SK-N-SH (cell line): ENCODE measurements around the gene AKAP8. TPM values are rescaled to one million over a fixed set of nuclear protein-coding genes. Genes with fewer than 3 reads are reported as not detected.
A peak's percentile ranks its signal among the peaks of the same experiment; 100 is the strongest.

Experiments
- CTCF ChIA-PET: fragments of 300-600, 350-600 bp; formaldehyde crosslinking; extraction: SDS; loops from one replicate; lab custom pipeline; 2021; lab: Yijun Ruan, JAX
- POLR2A ChIA-PET: fragments of 350-600 bp; sonication (Branson Sonifier 250); formaldehyde crosslinking; extraction: SDS; loops from one replicate; lab custom pipeline; 2020; ENCODE audit warnings: antibody characterized with exemption, inconsistent platforms; lab: Yijun Ruan, JAX
- DNase-seq: peaks from one replicate; pipeline ENCODE4 v3.0.0; 2012
- H2AFZ ChIP-seq: fragments of 200-600 bp; sonication (generic); 2 replicates; pipeline ENCODE4 v1.8.1; 2016; ENCODE audit warnings: antibody characterized with exemption, mild to moderate bottlenecking, low read depth
- H3F3A ChIP-seq: fragments of 200-600 bp; sonication (generic); replicated peaks from 2 replicates; pipeline ENCODE3; 2016; ENCODE audit warnings: antibody characterized with exemption, mild to moderate bottlenecking; ENCODE audit not compliant: insufficient read depth
- H3K27ac ChIP-seq, 2 experiments: fragments of 200-500 bp in 1 of 2; fragments of 200-600 bp in 1 of 2; sonication (Bioruptor generic) in 1 of 2; sonication (generic), shearing (Covaris generic) in 1 of 2; 2 replicates each; pipeline versions ENCODE4 v1.5.1 to v1.6.1; 2014 to 2016; ENCODE audit warnings: low read depth in 2 of 2, inconsistent platforms in 1 of 2, low read length in 1 of 2, mild to moderate bottlenecking in 1 of 2, mixed read lengths in 1 of 2
- H3K27me3 ChIP-seq: fragments of 200-600 bp; sonication (generic), shearing (Covaris generic); 2 replicates; pipeline ENCODE4 v1.6.1; 2016; ENCODE audit warnings: mixed run types; ENCODE audit not compliant: insufficient read depth
- H3K36me3 ChIP-seq, 2 experiments: fragments of 200-500 bp in 1 of 2; fragments of 200-600 bp in 1 of 2; sonication (Bioruptor generic) in 1 of 2; sonication (generic) in 1 of 2; replicated peaks in 1 of 2; 2 replicates each; pipeline versions ENCODE3 to v1.5.1; 2014 to 2016; ENCODE audit warnings: low read length in 1 of 2, mild to moderate bottlenecking in 1 of 2; ENCODE audit not compliant: insufficient read depth in 2 of 2, control insufficient read depth in 1 of 2
- H3K4me1 ChIP-seq, 2 experiments: fragments of 200-500 bp in 1 of 2; fragments of 200-600 bp in 1 of 2; sonication (Bioruptor generic) in 1 of 2; sonication (generic), shearing (Covaris generic) in 1 of 2; 2 replicates each; pipeline versions ENCODE4 v1.5.1 to v1.6.1; 2014 to 2016; ENCODE audit warnings: low read depth in 1 of 2, low read length in 1 of 2, mixed run types in 1 of 2; ENCODE audit not compliant: insufficient read depth in 2 of 2, control insufficient read depth in 1 of 2
- H3K4me2 ChIP-seq: fragments of 200-600 bp; sonication (generic), shearing (Covaris generic); 2 replicates; pipeline ENCODE4 v1.6.1; 2017; ENCODE audit warnings: mixed run types
- H3K4me3 ChIP-seq, 2 experiments: fragments of 200-500 bp in 1 of 2; fragments of 200-600 bp in 1 of 2; sonication (Bioruptor generic) in 1 of 2; sonication (generic), shearing (Covaris generic) in 1 of 2; 2 replicates each; pipeline versions ENCODE4 v1.5.1 to v1.8.1; 2014 to 2016; ENCODE audit warnings: low read depth in 2 of 2, inconsistent platforms in 1 of 2, low read length in 1 of 2, mild to moderate bottlenecking in 1 of 2, mixed read lengths in 1 of 2, moderate library complexity in 1 of 2
- H3K79me2 ChIP-seq: fragments of 200-600 bp; sonication (generic); 2 replicates; pipeline ENCODE4 v1.8.1; 2017; ENCODE audit warnings: mild to moderate bottlenecking; ENCODE audit not compliant: insufficient read depth
- H3K9ac ChIP-seq: fragments of 200-600 bp; sonication (generic); 2 replicates; pipeline ENCODE4 v1.6.1; 2017; ENCODE audit warnings: mixed run types
- H3K9me2 ChIP-seq: fragments of 200-600 bp; sonication (generic); 2 replicates; pipeline ENCODE4 v1.6.1; 2017; ENCODE audit warnings: mixed run types
- H3K9me3 ChIP-seq: fragments of 200-600 bp; sonication (generic); 2 replicates; pipeline ENCODE4 v1.6.1; 2017; ENCODE audit warnings: mixed run types, mild to moderate bottlenecking, moderate library complexity
- H4K20me1 ChIP-seq: fragments of 200-600 bp; sonication (generic); 2 replicates; pipeline ENCODE4 v1.6.1; 2017; ENCODE audit warnings: mild to moderate bottlenecking, mixed run types; ENCODE audit not compliant: insufficient read depth
- CHD2 ChIP-seq: fragments of 150-350 bp; IDR thresholded peaks from 2 replicates; pipeline ENCODE4 v1.6.1; 2018; ENCODE audit warnings: low read length; ENCODE audit not compliant: partially characterized antibody
- ELF1 ChIP-seq: IDR thresholded peaks from 2 replicates; pipeline ENCODE4 v1.4.0; 2012
- EP300 ChIP-seq, 2 experiments: IDR thresholded peaks; 2 replicates each; pipeline versions ENCODE4 v1.4.0 to v1.6.1; 2012; ENCODE audit warnings: borderline replicate concordance in 1 of 2, low read depth in 1 of 2, low read length in 1 of 2
- EZH2phosphoT487 ChIP-seq: fragments of 200-600 bp; sonication (generic); IDR thresholded peaks from 2 replicates; pipeline ENCODE4 v1.6.1; 2017; ENCODE audit warnings: low read depth, mixed run types, mild to moderate bottlenecking, antibody characterized with exemption, moderate library complexity, borderline replicate concordance
- FOSL2 ChIP-seq: IDR thresholded peaks from 2 replicates; pipeline ENCODE4 v1.4.0; 2012; ENCODE audit warnings: low read depth, mild to moderate bottlenecking, moderate library complexity, borderline replicate concordance
- FOXM1 ChIP-seq: IDR thresholded peaks from 2 replicates; pipeline ENCODE4 v1.4.0; 2012; ENCODE audit warnings: low read depth, mild to moderate bottlenecking
- GATA2 ChIP-seq: sonication (generic); formaldehyde crosslinking; IDR thresholded peaks from 2 replicates; pipeline ENCODE4 v1.5.0; 2020; ENCODE audit warnings: mild to moderate bottlenecking, missing genetic modification reagents
- IRF3 ChIP-seq: fragments of 150-350 bp; IDR thresholded peaks from 2 replicates; pipeline ENCODE4 v1.6.1; 2016; ENCODE audit warnings: mild to moderate bottlenecking, low read depth, low read length
- JUND ChIP-seq: IDR thresholded peaks from 2 replicates; pipeline ENCODE4 v1.4.0; 2012
- MXI1 ChIP-seq: IDR thresholded peaks from 2 replicates; pipeline ENCODE4 v1.6.1; 2012; ENCODE audit warnings: mild to moderate bottlenecking, low read depth, low read length, improper control_type of control experiment
- NRF1 ChIP-seq: IDR thresholded peaks from 2 replicates; pipeline ENCODE4 v1.6.1; 2012; ENCODE audit warnings: low read depth, mild to moderate bottlenecking, low read length
- PBX3 ChIP-seq: IDR thresholded peaks from 2 replicates; pipeline ENCODE4; 2012
- POLR2AphosphoS5 ChIP-seq: IDR thresholded peaks from 2 replicates; pipeline ENCODE4 v1.6.1; 2012; ENCODE audit warnings: low read depth, low read length
- RCOR1 ChIP-seq: fragments of 150-350 bp; IDR thresholded peaks from 2 replicates; pipeline ENCODE4 v1.6.1; 2017; ENCODE audit warnings: antibody characterized with exemption, low read length
- RFX5 ChIP-seq: IDR thresholded peaks from 2 replicates; pipeline ENCODE4 v1.6.1; 2012; ENCODE audit warnings: mild to moderate bottlenecking, improper control_type of control experiment, low read length
- RXRA ChIP-seq: IDR thresholded peaks from 2 replicates; pipeline ENCODE4 v1.4.0; 2012; ENCODE audit warnings: low read depth, mild to moderate bottlenecking, borderline replicate concordance
- SIN3A ChIP-seq: IDR thresholded peaks from 2 replicates; pipeline ENCODE4 v1.6.1; 2012; ENCODE audit warnings: low read depth, mild to moderate bottlenecking, low read length, moderate library complexity, borderline replicate concordance
- TCF12 ChIP-seq: IDR thresholded peaks from 2 replicates; pipeline ENCODE4 v1.4.0; 2012
- TEAD4 ChIP-seq: IDR thresholded peaks from 2 replicates; pipeline ENCODE4 v1.4.0; 2012; ENCODE audit warnings: mild to moderate bottlenecking, borderline replicate concordance; ENCODE audit not compliant: insufficient read depth
- USF1 ChIP-seq: IDR thresholded peaks from 2 replicates; pipeline ENCODE4 v1.4.0; 2012; ENCODE audit warnings: low read depth, borderline replicate concordance
- USF2 ChIP-seq: fragments of 150-350 bp; IDR thresholded peaks from 2 replicates; pipeline ENCODE4 v1.6.1; 2017; ENCODE audit warnings: antibody characterized with exemption, low read length, low read depth, borderline replicate concordance
- YY1 ChIP-seq: IDR thresholded peaks from 2 replicates; pipeline ENCODE4 v1.4.0; 2012; ENCODE audit warnings: low read depth, mild to moderate bottlenecking
- ZBTB33 ChIP-seq: IDR thresholded peaks from 2 replicates; pipeline ENCODE4 v1.4.0; 2012; ENCODE audit warnings: low read depth, borderline replicate concordance
- WGBS: methylation state at CpG from one replicate; pipeline ENCODE4 v1.1.6; 2017; ENCODE audit warnings: low lambda C conversion rate; 5-methylcytosine and 5-hydroxymethylcytosine counted together
- polyA plus RNA-seq, 3 experiments: library from polyadenylated mRNA; depleted of rRNA; stranded (reverse); fragments of >200 nt; gene quantifications; 2 replicates each; pipeline ENCODE4 v1.2.3, GENCODE V29; 2012
- TF ChIP-seq, protein P1 (sequence below): IDR thresholded peaks from 2 replicates; pipeline ENCODE4 v1.4.0; 2012; ENCODE audit warnings: low read depth

AKAP8 gene
- polyA plus RNA-seq, 1 of the 3 experiments (the other 2 are of a cell fraction): 17.2 TPM

GRCh38 chr19:15320116-15320515 is 59.5 kb downstream of the AKAP8 start (continued):
- TF ChIP-seq TEAD4 (peak; percentile 23; the same call in 1 of the 2 replicates), POLR2AphosphoS5 (0 out of 2 replicates have a peak, but pooled peaks have one; percentile 27), RCOR1 (no peak), GATA2 (CRISPR knock-in tag) (no peak), JUND (peak; percentile 59), USF2 (no peak), SIN3A (no peak), NRF1 (no peak), MXI1 (no peak), CHD2 (no peak), FOSL2 (peak; percentile 35; the same call in 1 of the 2 replicates), PBX3 (no peak), RXRA (no peak), IRF3 (no peak), YY1 (no peak)

DNA sequence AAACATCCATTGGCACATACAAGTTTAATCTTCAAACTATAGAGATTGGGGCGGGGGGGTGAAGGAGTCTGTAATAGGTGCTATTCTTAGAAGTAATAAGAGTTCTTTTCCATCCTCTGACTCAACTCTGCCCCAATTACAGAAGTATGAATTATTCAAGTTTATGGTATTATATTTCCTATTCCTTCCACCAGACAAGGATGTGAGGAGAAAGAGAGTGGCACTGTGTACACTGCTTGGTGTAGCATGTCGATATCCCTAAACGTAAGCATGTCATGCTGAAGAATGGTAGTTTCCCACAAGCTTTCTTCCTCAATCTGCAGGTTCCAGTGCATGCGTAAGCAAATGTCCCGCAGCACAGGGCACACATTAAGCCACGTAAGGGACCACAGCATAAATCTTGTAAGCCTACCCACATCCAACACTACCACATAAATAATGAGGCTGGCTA is 61.3 kb downstream of the AKAP8 start:
- H3K27ac ChIP-seq: peak overlapping the region in 1 of 2 experiments; percentile 66; a peak in 2 of 4 replicates
- no peak for TF ChIP-seq RFX5
- no peak for TF ChIP-seq EP300 (IDR thresholded peaks at IDR 0.05; ENCODE audit: borderline replicate concordance in 1 of 2, low read depth in 1 of 2, low read length in 1 of 2)
- TF ChIP-seq, protein P1, sequence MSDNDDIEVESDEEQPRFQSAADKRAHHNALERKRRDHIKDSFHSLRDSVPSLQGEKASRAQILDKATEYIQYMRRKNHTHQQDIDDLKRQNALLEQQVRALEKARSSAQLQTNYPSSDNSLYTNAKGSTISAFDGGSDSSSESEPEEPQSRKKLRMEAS: no peak
- no peak for TF ChIP-seq USF1
- TF ChIP-seq RXRA: no peak
- TF ChIP-seq IRF3: no peak
- TF ChIP-seq FOXM1: no peak
- TF ChIP-seq EZH2phosphoT487: no peak
- no peak for TF ChIP-seq CHD2
- no peak for TF ChIP-seq ELF1
- no peak for TF ChIP-seq ZBTB33
- no peak for TF ChIP-seq TCF12

More for the DNA sequence above, 61.3 kb downstream of the AKAP8 start:
- Histone ChIP-seq H3K4me2 (peak overlapping the region; percentile 58), H4K20me1 (peaks cover 100% of the 10 kb centered on the region), H3K27me3 (no peaks in the 10 kb centered on the region), H3K79me2 (peaks cover 100% of the 10 kb centered on the region), H3K4me3 (no peak overlapping the region), H3K4me1 (peaks cover 28 to 38% of the 10 kb centered on the region in 2 experiments; a peak in 3 of 4 replicates), H3K9ac (no peak overlapping the region), H3K9me3 (no peaks in the 10 kb centered on the region), H3K36me3 (no peaks in the 10 kb centered on the region), H2AFZ (no peak overlapping the region), H3F3A (peaks cover 19% of the 10 kb centered on the region), H3K9me2 (no peaks in the 10 kb centered on the region)
- WGBS: 78% methylated on average over 6 of the region's 6 CpGs
- ChIA-PET CTCF (interaction anchor here (0.7 to 1.9 kb wide), 3 partner anchors 14 to 152 kb away, joined by 3 to 5 read pairs (median 3); no protein-coding TSS in a partner anchor), POLR2A (no interaction called here)
- DNase-seq: no peak
